GM12873 (cell line): Measurements from ENCODE around the gene TOX2.

Experiments
- TF ChIP-seq, protein P1 (sequence below): IDR thresholded peaks from 2 replicates; pipeline ENCODE4 v1.5.1; 2012; ENCODE audit warnings: low read depth, mild to moderate bottlenecking, moderate library complexity, low read length, control low read depth; ENCODE audit not compliant: insufficient read depth; ENCODE audit errors: missing control alignments

TOX2 gene

DNA sequence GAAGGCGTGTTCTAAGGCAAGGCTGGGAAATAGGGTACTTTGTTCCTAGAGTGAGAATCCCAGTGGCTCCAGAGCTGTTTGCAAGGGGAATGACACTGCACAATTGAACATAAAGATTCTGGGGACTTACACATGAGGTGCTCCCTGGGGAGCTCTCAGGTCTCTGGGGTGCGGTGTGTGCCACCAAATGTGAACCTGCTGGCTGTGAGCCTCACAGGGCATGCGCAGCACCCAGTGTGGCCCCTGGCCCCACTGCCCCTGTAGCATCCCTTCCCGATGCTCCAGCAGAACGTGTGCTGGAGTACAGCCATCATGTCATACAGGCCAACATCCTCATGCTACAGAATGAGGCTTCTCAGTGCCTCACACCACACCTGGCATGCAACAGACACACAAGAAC lies 68.2 kb downstream of the TOX2 start:
- TF ChIP-seq, protein P1, sequence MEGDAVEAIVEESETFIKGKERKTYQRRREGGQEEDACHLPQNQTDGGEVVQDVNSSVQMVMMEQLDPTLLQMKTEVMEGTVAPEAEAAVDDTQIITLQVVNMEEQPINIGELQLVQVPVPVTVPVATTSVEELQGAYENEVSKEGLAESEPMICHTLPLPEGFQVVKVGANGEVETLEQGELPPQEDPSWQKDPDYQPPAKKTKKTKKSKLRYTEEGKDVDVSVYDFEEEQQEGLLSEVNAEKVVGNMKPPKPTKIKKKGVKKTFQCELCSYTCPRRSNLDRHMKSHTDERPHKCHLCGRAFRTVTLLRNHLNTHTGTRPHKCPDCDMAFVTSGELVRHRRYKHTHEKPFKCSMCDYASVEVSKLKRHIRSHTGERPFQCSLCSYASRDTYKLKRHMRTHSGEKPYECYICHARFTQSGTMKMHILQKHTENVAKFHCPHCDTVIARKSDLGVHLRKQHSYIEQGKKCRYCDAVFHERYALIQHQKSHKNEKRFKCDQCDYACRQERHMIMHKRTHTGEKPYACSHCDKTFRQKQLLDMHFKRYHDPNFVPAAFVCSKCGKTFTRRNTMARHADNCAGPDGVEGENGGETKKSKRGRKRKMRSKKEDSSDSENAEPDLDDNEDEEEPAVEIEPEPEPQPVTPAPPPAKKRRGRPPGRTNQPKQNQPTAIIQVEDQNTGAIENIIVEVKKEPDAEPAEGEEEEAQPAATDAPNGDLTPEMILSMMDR = no peak

DNA sequence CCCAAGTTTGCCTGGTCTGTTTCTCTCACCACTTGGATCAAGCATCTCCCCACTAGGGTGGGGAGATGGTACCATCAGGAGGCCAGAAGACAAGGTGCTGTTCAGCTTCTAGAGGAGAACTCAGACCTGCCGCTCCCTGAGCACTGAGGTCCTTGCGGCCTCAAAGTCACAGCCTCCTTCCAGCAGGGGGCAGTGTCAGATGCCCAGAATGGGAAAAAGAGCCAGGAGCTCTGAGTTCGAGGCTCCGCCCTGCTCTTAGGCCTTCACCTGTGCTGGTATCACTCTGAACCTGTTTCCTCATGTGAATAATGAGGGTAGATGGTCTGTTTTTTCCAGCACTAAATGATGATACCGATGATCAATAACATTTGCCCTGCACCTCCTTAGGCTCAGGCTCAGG lies 68.7 kb downstream of the TOX2 start:
- TF ChIP-seq, protein P1 = peak; percentile 62

DNA sequence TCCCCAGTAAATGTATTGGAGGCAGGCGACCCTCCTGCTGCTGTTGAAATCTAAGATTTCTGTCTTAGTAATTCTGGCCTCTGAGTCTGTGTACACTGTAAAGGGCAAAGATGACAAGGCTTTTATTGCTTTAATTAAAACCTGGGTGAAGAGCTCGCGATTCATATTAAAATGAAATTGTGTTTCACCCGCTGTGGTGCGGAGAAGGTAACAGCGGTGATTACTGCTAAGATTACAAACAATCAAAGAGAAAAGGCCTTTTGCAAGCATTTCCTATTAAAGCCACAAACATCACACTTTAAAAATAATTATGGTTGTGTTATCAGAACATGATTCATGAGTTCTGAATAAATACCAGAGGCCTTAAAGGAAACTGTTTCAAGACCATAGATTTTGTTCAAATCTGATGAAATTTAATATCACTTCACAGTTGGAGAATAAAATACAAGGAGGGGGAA lies 69.3 kb downstream of the TOX2 start:
- TF ChIP-seq, protein P1 = no peak

DNA sequence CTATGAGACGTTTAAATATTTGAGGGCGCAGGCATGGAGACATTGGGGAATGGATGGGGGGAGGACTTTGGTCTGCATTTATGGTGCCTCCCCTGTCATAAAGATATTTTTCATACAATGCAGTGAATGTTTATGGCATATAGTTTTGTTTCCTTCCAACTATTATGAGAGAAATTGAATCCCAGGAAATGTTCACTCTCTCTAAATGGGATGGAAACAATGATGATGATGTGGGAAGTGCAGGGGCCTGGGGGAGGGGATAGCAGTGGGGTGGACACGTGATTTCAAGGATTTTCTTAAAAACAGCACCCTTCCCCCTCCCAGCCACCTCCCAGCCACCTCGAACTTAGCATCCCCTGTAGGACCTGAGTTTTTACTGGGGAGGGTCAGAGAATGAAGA lies 69.9 kb downstream of the TOX2 start:
- TF ChIP-seq, protein P1 = no peak

DNA sequence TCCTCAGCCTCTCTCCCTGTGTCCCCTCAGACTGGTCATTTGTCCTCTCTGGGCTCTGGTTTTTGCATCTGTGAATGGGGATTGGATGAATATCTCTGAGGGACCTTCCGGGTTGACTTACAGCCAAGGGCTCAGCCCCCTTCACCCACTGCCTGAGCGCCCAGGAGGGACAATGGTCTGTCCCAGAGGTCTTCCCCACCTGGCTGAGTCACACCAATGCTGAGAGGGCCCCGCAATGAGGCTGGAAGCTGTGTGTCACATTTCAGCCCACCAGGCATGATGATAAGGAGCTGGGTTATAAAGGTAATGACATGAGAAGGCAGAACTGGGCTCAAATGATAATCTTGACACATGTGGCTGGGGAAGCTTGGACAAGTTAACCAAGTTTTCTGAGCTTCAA lies 70.5 kb downstream of the TOX2 start:
- TF ChIP-seq, protein P1 = no peak

DNA sequence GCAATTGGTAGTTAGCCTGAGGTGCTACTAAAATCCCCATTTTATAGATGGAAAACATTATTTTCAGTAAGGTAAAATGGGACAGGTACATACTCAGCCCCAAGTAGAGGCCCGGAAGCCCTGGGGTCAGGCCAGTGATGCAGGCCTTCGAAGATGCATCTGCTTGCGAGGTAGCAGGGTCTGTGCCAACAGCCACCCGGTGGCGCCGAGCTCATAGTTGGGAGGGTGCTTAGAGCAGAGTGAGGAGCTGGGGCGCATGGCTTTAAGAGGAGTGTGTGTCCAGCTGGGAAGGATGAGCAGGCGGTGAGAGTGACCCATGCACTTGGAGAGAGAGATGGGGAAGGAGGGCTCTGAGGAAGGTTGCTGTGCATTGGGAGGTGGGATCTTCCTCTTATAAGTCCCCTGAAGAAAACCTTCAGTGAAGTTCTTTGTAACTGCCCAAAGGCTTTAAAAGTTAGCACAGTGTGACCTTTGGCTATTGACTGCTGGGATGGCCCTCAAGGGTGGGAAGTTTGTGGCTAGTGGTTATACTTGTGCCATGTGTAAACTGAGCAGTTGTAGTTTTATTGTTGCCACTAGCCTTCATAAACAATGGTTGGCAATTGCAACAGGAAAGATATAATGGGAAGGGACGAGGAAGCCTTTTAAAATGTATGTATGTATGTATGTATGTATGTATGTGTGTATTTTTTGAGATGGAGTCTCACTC lies 71.1 kb downstream of the TOX2 start:
- TF ChIP-seq, protein P1 = no peak

DNA sequence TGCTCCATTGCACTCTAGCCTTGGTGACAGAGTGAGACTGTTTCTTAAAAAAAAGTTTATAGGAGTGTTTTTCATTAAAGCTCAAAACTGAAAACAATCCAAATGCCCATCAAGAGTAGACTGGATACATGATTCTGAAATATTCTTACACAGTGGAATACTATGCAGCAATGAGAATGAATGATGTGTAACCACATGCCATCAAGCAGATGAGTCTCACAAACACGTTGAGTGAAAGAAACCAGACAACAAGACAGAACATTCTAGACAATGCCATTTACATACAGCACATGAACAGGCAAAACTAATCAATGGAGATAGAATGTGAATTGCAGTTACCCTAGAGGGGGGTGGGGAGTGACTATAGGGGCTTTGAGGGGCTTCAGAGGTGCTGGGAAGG lies 72.4 kb downstream of the TOX2 start:
- TF ChIP-seq, protein P1 = no peak
